K562 (cell line): Measurements from ENCODE around the gene THSD8. TPM values are rescaled to one million over a fixed set of nuclear protein-coding genes. Genes with fewer than 3 reads are reported as not detected.

Experiments
- BRD9 ChIP-seq: fragments of 450-650 bp; IDR thresholded peaks from 2 replicates; pipeline ENCODE4 v1.6.1; 2018; ENCODE audit warnings: low read depth; ENCODE audit not compliant: partially characterized antibody
- CXXC5 ChIP-seq: fragments of 250-450 bp; sonication (Bioruptor Pico); IDR thresholded peaks from 2 replicates; pipeline ENCODE4 v1.8.0; 2022; ENCODE audit warnings: inconsistent platforms, mild to moderate bottlenecking, moderate library complexity
- ELF2 ChIP-seq: fragments of 250-450 bp; sonication (Bioruptor Pico); IDR thresholded peaks from 2 replicates; pipeline ENCODE4 v1.5.0; 2021; ENCODE audit warnings: mild to moderate bottlenecking
- GATA2 ChIP-seq: sonication (generic); formaldehyde crosslinking; IDR thresholded peaks from 2 replicates; pipeline ENCODE4 v1.4.0; 2020; ENCODE audit warnings: mild to moderate bottlenecking, missing genetic modification reagents
- HNRNPH1 ChIP-seq: fragments of 200-400 bp; formaldehyde crosslinking; optimal IDR thresholded peaks from 2 replicates; pipeline ENCODE3; 2017; ENCODE audit warnings: low read depth, mild to moderate bottlenecking, low read length, moderate library complexity
- MAZ ChIP-seq, 2 experiments: fragments of 450-650 bp in 1 of 2; sonication (generic) in 1 of 2; formaldehyde crosslinking; IDR thresholded peaks in 1 of 2; conservative IDR thresholded peaks in 1 of 2; 2 replicates each; pipeline versions ENCODE4 v1.4.0 to v1.5.0; 2020; ENCODE audit warnings: mild to moderate bottlenecking in 1 of 2, missing genetic modification reagents in 1 of 2
- MYC ChIP-seq, 2 experiments: fragments of 250-450 bp in 1 of 2; sonication (Bioruptor Pico) in 1 of 2; IDR thresholded peaks; 2 replicates each; pipeline versions ENCODE4 v1.5.1 to v1.6.1; 2012 to 2021; ENCODE audit warnings: low read depth in 2 of 2, borderline replicate concordance in 1 of 2, improper control_type of control experiment in 1 of 2, low read length in 1 of 2, mild to moderate bottlenecking in 1 of 2, moderate library complexity in 1 of 2
- NCOA4 ChIP-seq: fragments of 450-650 bp; IDR thresholded peaks from 2 replicates; pipeline ENCODE4 v1.6.1; 2018; ENCODE audit warnings: mild to moderate bottlenecking; ENCODE audit not compliant: partially characterized antibody
- PHB2 ChIP-seq: fragments of 450-650 bp; IDR thresholded peaks from 2 replicates; pipeline ENCODE4 v1.6.1; 2017; ENCODE audit warnings: low read depth
- PTRF ChIP-seq: fragments of 450-650 bp; IDR thresholded peaks from 2 replicates; pipeline ENCODE4 v1.6.1; 2016; ENCODE audit warnings: mild to moderate bottlenecking, missing genetic modification characterization, missing compliant biosample characterization
- TCF7 ChIP-seq: sonication (generic); IDR thresholded peaks from 2 replicates; pipeline ENCODE4 v1.6.1; 2016; ENCODE audit warnings: antibody characterized with exemption, borderline replicate concordance
- XRCC4 ChIP-seq: IDR thresholded peaks from one replicate; pipeline ENCODE4 v1.6.1; 2011; ENCODE audit not compliant: insufficient read depth, insufficient read length; ENCODE audit errors: extremely low read depth
- YY1 ChIP-seq, 3 experiments: IDR thresholded peaks; 2 replicates each; pipeline ENCODE4 v1.6.1; 2011; ENCODE audit warnings: low read length in 2 of 3, mild to moderate bottlenecking in 2 of 3, moderate library complexity in 2 of 3, borderline replicate concordance in 1 of 3, control low read depth in 1 of 3, low read depth in 1 of 3; ENCODE audit not compliant: insufficient read depth in 3 of 3, insufficient replicate concordance in 2 of 3, control insufficient read depth in 1 of 3, insufficient read length in 1 of 3; ENCODE audit errors: extremely low read depth in 1 of 3
- ZNF324 ChIP-seq: fragments of 250-450 bp; sonication (Bioruptor Pico); IDR thresholded peaks from 2 replicates; pipeline ENCODE4 v1.4.0; 2020; ENCODE audit warnings: mild to moderate bottlenecking
- ZNF696 ChIP-seq: fragments of 250-450 bp; sonication (Bioruptor Pico); conservative IDR thresholded peaks from 2 replicates; pipeline ENCODE4 v1.4.0; 2020; ENCODE audit warnings: mild to moderate bottlenecking, moderate library complexity
- ZSCAN32 ChIP-seq: fragments of 450-650 bp; formaldehyde crosslinking; IDR thresholded peaks from 2 replicates; pipeline ENCODE4 v1.4.0; 2020; ENCODE audit warnings: mild to moderate bottlenecking, moderate library complexity
- polyA plus RNA-seq, 8 experiments: library from polyadenylated mRNA; depleted of rRNA in 4 of 8; stranded (reverse) in 5 of 8; unstranded in 3 of 8; fragments of >200 nt; fragmentation: Nextera tagmentation in 2 of 8; fragmentation: Illumina TruSeq in 1 of 8; extraction: Ambion mirVana in 2 of 8; extraction: Trizol in 1 of 8; gene quantifications; 2 replicates each; pipeline versions ENCODE4 v1.2.1 to v1.2.3, GENCODE V29; 2011 to 2014; ENCODE audit warnings: inconsistent platforms in 1 of 8, missing spikeins in 1 of 8
- total RNA-seq, 7 experiments: library from RNA; depleted of rRNA in 6 of 7; stranded (reverse); fragments of >200 nt in 6 of 7; fragmentation: Illumina TruSeq in 2 of 7; extraction: Trizol in 2 of 7; gene quantifications; 2 replicates each; pipeline versions ENCODE4 v1.2.1 to v1.2.3, GENCODE V29; 2011 to 2021; ENCODE audit warnings: low replicate concordance in 1 of 7
- TF ChIP-seq, protein P1 (sequence below): sonication (generic); formaldehyde crosslinking; IDR thresholded peaks from 2 replicates; pipeline ENCODE4 v1.8.0; 2022; ENCODE audit warnings: mild to moderate bottlenecking, missing genetic modification reagents
- TF ChIP-seq, protein P2 (sequence below): sonication (generic); formaldehyde crosslinking; IDR thresholded peaks from 2 replicates; pipeline ENCODE4 v1.8.0; 2022; ENCODE audit warnings: missing genetic modification reagents, mild to moderate bottlenecking, moderate library complexity, borderline replicate concordance

THSD8 gene
- total and polyA plus RNA-seq, 9 of the 15 experiments (the other 6 are each of a cell fraction or from before 2014, with no cell fraction given), result 8.4 to 42.4 (median 19.9) TPM; not detected in 2

DNA sequence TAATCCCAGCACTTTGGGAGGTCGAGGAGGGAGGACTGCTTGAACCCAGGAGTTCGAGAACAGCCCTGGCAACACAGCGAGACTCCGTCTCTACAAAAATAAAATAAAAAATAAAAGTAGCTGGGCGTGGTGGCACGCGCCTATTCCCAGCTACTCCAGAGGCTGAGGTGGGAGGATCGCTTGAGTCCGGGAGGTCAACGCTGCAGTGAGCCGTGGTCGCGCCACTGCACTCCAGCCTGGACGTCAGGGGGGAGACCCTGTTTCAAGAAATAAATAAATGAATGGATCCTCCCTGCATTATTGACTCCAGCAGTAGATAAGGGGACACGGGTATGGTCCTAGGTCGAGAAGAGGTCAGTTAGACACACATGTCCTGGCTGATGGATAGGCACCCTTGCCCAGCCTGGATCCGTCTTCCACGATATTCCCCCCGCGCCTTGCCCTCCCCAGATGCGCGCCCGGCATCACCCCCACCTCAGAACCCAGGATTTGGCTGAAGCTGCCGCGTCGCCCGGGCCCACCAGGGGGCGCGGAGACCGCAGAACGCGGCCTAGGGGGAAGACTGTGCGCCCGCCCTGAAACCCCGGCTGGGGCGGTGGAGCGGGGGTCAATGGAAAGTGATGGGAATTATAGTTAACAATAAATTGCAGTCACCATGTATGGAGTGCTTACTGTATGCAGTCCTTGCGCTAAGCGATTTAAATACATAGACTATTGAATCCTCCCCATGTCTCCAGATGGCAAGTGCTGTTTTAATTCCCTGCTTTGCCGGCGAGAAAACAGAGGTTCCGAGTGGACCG, 24.5 kb upstream of the THSD8 start (continued):
- TF ChIP-seq ZNF696 (CRISPR knock-in tag) (no peak), NCOA4 (no peak), PHB2 (no peak), CXXC5 (peak; percentile 58), MAZ (CRISPR knock-in tag; conservative IDR thresholded peaks at IDR 0.05 in 1 of 2, IDR thresholded peaks at IDR 0.05 in 1 of 2) (peak; percentile 81 to 98), PTRF (tag) (no peak), YY1 (IDR thresholded peaks at IDR 0.05; ENCODE audit: borderline replicate concordance in 1 of 3, control insufficient read depth in 1 of 3, extremely low read depth in 1 of 3, insufficient read depth in 3 of 3, insufficient read length in 1 of 3, insufficient replicate concordance in 2 of 3, low read depth in 1 of 3, low read length in 2 of 3) (peak in 2 of 3 experiments; percentile 51 to 54), BRD9 (peak; percentile 45), HNRNPH1 (no peak), ELF2 (CRISPR knock-in tag) (no peak), ZNF324 (CRISPR knock-in tag) (no peak), XRCC4 (no peak), TCF7 (no peak), ZSCAN32 (CRISPR knock-in tag) (no peak), MYC (IDR thresholded peaks at IDR 0.05; ENCODE audit: low read depth, low read length) (peak; percentile 43; the same call in 1 of the 2 replicates), MYC (CRISPR knock-in tag; IDR thresholded peaks at IDR 0.05; ENCODE audit: borderline replicate concordance, low read depth) (no peak), GATA2 (CRISPR knock-in tag) (peak; percentile 60)
- TF ChIP-seq, protein P1, sequence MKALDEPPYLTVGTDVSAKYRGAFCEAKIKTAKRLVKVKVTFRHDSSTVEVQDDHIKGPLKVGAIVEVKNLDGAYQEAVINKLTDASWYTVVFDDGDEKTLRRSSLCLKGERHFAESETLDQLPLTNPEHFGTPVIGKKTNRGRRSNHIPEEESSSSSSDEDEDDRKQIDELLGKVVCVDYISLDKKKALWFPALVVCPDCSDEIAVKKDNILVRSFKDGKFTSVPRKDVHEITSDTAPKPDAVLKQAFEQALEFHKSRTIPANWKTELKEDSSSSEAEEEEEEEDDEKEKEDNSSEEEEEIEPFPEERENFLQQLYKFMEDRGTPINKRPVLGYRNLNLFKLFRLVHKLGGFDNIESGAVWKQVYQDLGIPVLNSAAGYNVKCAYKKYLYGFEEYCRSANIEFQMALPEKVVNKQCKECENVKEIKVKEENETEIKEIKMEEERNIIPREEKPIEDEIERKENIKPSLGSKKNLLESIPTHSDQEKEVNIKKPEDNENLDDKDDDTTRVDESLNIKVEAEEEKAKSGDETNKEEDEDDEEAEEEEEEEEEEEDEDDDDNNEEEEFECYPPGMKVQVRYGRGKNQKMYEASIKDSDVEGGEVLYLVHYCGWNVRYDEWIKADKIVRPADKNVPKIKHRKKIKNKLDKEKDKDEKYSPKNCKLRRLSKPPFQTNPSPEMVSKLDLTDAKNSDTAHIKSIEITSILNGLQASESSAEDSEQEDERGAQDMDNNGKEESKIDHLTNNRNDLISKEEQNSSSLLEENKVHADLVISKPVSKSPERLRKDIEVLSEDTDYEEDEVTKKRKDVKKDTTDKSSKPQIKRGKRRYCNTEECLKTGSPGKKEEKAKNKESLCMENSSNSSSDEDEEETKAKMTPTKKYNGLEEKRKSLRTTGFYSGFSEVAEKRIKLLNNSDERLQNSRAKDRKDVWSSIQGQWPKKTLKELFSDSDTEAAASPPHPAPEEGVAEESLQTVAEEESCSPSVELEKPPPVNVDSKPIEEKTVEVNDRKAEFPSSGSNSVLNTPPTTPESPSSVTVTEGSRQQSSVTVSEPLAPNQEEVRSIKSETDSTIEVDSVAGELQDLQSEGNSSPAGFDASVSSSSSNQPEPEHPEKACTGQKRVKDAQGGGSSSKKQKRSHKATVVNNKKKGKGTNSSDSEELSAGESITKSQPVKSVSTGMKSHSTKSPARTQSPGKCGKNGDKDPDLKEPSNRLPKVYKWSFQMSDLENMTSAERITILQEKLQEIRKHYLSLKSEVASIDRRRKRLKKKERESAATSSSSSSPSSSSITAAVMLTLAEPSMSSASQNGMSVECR (CRISPR knock-in tag), result no peak
- TF ChIP-seq, protein P2, sequence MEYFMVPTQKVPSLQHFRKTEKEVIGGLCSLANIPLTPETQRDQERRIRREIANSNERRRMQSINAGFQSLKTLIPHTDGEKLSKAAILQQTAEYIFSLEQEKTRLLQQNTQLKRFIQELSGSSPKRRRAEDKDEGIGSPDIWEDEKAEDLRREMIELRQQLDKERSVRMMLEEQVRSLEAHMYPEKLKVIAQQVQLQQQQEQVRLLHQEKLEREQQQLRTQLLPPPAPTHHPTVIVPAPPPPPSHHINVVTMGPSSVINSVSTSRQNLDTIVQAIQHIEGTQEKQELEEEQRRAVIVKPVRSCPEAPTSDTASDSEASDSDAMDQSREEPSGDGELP (CRISPR knock-in tag), result peak; percentile 63; the same call in 1 of the 2 replicates
